GM12873 (cell line): Measurements from ENCODE around the gene DIAPH2.

Experiments
- TF ChIP-seq, protein P1 (sequence below): IDR thresholded peaks from 2 replicates; pipeline ENCODE4 v1.5.1; 2012; ENCODE audit warnings: low read depth, mild to moderate bottlenecking, moderate library complexity, low read length, control low read depth; ENCODE audit not compliant: insufficient read depth; ENCODE audit errors: missing control alignments

The DIAPH2 gene

DNA sequence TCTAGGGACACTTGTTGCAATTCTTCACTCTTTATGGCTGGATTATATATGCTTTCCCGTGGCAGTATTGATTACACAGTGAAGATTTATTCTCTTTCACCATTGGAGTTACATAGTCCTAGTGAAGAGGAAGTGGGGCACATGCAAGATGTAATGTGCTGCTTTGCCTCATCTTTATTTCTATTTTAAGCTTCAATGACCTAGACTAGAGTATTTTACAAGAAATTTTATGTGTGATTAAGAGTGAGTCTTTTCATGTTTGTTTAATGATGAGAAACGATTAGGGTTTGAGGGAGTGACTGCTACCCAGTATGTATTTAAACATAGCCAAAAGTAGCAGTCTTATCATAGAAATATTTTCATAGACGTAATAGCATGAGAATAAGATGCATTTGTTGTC lies 30.8 kb downstream of the DIAPH2 start:
- TF ChIP-seq, protein P1, sequence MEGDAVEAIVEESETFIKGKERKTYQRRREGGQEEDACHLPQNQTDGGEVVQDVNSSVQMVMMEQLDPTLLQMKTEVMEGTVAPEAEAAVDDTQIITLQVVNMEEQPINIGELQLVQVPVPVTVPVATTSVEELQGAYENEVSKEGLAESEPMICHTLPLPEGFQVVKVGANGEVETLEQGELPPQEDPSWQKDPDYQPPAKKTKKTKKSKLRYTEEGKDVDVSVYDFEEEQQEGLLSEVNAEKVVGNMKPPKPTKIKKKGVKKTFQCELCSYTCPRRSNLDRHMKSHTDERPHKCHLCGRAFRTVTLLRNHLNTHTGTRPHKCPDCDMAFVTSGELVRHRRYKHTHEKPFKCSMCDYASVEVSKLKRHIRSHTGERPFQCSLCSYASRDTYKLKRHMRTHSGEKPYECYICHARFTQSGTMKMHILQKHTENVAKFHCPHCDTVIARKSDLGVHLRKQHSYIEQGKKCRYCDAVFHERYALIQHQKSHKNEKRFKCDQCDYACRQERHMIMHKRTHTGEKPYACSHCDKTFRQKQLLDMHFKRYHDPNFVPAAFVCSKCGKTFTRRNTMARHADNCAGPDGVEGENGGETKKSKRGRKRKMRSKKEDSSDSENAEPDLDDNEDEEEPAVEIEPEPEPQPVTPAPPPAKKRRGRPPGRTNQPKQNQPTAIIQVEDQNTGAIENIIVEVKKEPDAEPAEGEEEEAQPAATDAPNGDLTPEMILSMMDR = no peak

DNA sequence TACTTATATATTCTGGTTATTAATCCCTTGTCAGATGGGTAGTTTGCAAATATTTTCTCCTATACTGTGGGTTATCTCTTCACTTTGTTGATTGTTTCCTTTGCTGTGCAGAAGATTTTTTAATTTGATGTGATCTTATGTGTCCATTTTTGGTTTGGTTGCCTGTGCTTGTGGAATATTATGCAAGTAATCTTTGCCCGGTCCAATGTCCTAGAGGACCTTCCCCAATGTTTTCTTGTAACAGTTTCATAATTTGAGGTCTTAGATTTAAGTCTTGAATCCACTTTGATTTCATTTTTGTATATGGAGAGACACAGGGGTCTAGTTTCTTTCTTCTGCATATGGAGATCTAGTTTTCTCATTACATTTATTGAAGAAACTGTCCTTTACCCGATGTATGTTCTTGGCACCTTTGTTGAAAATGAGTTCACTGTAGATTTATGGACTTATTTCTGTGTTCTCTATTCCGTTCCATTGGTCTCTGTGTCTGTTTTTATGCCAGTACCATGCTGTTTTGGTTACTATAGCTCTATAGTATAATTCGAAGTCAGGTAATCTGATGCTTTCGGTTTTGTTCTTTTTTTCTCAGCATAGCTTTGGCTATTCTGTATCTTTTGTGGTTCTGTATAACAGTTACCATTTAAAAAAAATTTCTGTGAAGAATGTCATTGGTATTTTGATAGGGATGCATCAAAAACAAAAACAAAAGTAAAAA lies 34.7 kb downstream of the DIAPH2 start:
- TF ChIP-seq, protein P1 = no peak

DNA sequence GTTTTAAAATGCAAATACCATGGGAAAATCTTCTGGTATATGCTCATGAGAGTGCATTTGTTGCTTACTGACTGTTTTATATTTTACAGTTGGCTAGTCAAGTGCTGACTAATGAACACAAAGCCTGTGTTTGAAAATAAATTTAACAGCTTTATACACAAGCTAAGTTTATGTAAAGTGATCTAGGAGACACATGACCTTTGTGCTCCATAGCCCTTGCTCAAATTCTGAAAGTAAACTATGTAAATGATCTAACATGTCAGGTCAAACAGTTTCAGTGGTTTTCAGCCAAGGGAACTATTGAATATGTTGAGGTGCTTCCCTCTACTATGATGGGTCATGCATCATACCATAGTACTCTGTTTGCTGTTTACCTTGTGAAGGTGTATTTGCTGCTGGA lies 36.7 kb downstream of the DIAPH2 start:
- TF ChIP-seq, protein P1 = no peak

DNA sequence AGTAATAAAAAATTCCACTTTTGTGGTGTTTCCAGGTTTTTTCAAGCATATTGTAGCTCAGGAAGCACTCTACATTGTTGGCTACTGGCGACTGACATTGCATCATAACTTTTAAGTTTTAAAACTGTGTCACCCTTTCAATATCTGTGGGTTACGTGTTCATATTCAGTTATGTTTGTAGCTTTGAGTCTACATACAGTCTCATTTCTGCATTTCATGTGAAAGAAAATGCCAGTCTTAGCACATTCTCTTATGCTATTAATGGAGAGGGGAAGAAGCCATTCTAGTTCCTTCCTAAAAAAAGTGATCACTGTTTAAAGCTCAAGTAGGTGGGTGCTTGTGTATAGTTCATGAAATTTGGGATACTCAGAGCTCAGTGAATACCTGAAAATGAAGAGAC lies 38.1 kb downstream of the DIAPH2 start:
- TF ChIP-seq, protein P1 = no peak

DNA sequence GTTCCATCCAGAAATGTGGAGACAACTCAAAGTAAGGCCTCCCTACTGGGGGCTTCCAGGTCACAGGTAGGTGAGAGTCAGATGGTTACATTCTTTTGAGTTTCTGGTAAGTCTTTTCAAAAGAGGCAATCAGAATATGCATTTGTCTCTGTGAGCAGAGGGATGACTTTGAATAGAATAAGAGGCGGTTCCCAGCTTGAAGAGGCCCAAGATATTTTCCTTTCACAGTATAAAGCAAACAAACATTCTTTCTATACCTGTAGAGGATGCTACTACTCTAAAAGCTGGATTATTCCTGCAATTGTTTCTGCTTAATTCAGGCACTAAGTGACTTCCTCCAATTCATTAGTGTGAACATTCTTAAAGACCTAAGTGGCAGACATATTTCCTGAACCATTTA lies 44.4 kb downstream of the DIAPH2 start:
- TF ChIP-seq, protein P1 = no peak

DNA sequence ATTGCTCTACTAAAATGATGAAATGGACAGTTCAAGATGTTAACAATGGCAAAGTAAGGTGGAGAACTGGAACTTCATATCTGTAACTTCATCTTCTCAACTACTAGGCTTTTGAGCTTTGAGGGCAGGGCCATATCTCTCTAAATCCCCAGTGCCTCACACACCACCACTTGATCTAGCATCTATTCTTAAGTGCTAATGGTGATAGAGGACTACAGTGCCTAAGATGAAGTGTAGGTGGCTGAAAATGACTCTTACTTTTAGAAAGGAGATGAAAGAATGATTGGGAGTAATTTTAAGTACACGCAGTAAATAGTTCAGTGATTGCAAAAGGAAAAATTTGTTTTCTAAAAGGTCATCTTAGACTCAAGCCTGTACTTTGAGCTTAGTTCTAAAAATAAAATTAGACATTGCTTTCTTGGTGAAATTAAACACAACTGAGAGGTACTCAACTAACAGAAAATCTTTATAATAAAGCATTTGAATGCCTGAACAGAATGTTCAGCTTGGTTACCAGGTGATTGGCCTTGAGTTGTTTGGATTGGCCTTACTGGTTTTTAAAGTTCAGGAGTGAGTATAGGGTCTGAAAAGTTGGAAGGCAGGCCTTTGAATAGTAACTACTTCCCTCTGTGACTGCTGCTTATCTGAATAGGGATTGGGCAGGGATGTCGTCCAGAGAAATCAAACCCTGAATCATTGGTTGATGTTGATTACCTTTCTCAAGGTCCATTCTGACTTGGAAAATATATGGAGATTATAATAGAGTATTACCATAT lies 45.4 kb downstream of the DIAPH2 start:
- TF ChIP-seq, protein P1 = no peak

DNA sequence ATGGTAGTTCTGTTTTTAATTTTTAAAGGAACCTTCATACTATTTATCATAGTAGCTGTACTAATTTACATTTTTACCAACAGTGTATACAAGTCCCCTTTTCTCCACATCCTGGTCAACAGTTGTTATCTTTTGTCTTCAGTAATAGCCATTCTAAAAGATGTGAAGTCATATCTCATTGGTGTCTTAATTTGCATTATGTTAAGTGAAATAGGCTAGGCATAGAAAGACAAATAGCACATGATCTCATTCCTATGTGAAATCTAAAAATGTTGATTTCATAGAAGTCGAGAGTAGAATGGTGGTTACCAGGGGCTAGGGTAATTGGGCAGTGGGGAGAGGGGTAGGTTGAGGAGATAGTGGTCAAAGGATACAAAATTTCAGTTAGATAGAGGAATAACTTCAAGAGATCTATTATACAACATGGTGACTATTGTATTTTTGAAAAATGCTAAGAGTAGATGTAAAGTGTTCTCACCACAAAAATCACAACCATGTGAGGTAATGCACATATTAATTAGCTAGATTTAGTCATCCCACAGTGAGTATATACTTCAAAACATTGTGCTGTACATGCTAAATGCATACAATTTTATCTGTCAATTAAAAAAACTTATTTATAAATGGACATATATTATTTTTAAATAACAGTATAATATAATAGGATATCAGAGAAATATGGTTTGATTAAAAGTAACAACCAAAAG lies 58.9 kb downstream of the DIAPH2 start:
- TF ChIP-seq, protein P1 = no peak
